Measurements from ENCODE around the gene SLC6A18.

The SLC6A18 gene

DNA sequence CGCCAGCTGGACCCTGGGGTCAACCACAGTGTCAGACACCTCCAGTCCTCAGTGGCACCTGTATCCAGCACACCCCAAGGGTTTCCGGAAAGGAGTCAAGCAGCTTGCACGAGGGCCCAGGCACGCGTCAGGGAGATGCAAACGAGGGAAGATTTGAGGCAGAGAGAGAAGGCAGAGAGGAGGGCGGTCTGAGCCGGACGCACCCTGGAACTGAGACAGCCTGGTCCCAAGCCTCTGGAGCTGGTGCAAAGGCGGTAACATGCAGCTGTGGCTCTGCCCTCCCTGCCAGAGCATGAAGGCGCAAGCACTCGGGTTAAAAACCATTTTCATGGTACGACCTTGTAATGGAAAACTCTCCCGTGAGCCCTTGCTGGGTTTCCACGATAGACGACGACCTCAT is 32.2 kb downstream of the SLC6A18 start:
- Histone ChIP-seq H3K27ac (ENCODE audit: low read length) (no peak overlapping the region), H3K4me3 (ENCODE audit: low read length) (no peak overlapping the region), H3F3A (ENCODE audit: insufficient read depth, low read length) (no peaks in the 10 kb centered on the region), H3K4me2 (ENCODE audit: low read depth, low read length) (no peak overlapping the region), H2AFZ (ENCODE audit: low read length) (no peak overlapping the region), H3K4me1 (ENCODE audit: low read length) (no peaks in the 10 kb centered on the region), H4K20me1 (ENCODE audit: insufficient read depth, low read length) (no peaks in the 10 kb centered on the region), H3K9me2 (replicated peaks; ENCODE audit: insufficient read depth, low read length) (no peaks in the 10 kb centered on the region), H3K27me3 (replicated peaks; ENCODE audit: insufficient read depth, low read length) (no peaks in the 10 kb centered on the region), H3K9me3 (replicated peaks; ENCODE audit: insufficient read depth, low read length) (no peaks in the 10 kb centered on the region), H3K36me3 (replicated peaks; ENCODE audit: insufficient read depth, low read length) (no peaks in the 10 kb centered on the region), H3K9ac (ENCODE audit: low read length) (no peak overlapping the region), H3K79me2 (ENCODE audit: low read length) (no peaks in the 10 kb centered on the region)
- TF ChIP-seq EZH2 (optimal IDR thresholded peaks at IDR 0.05; ENCODE audit: low read depth, low read length) (no peak), EZH2phosphoT487 (IDR thresholded peaks at IDR 0.05; ENCODE audit: low read length) (no peak)
- TF ChIP-seq, protein P1, sequence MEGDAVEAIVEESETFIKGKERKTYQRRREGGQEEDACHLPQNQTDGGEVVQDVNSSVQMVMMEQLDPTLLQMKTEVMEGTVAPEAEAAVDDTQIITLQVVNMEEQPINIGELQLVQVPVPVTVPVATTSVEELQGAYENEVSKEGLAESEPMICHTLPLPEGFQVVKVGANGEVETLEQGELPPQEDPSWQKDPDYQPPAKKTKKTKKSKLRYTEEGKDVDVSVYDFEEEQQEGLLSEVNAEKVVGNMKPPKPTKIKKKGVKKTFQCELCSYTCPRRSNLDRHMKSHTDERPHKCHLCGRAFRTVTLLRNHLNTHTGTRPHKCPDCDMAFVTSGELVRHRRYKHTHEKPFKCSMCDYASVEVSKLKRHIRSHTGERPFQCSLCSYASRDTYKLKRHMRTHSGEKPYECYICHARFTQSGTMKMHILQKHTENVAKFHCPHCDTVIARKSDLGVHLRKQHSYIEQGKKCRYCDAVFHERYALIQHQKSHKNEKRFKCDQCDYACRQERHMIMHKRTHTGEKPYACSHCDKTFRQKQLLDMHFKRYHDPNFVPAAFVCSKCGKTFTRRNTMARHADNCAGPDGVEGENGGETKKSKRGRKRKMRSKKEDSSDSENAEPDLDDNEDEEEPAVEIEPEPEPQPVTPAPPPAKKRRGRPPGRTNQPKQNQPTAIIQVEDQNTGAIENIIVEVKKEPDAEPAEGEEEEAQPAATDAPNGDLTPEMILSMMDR (IDR thresholded peaks at IDR 0.05; ENCODE audit: low read length), result no peak
- no peak for DNase-seq

- no peaks in the 10 kb centered on the region for H3K9me2 ChIP-seq (replicated peaks; ENCODE audit: insufficient read depth, low read length)
- H3K4me2 ChIP-seq (ENCODE audit: low read depth, low read length), result no peak overlapping the region
- TF ChIP-seq EZH2phosphoT487 (IDR thresholded peaks at IDR 0.05; ENCODE audit: low read length) (no peak), EZH2 (optimal IDR thresholded peaks at IDR 0.05; ENCODE audit: low read depth, low read length) (no peak)
- TF ChIP-seq, protein P1 (IDR thresholded peaks at IDR 0.05; ENCODE audit: low read length), result no peak
- H3F3A ChIP-seq (ENCODE audit: insufficient read depth, low read length), result no peaks in the 10 kb centered on the region
- H3K79me2 ChIP-seq (ENCODE audit: low read length), result no peaks in the 10 kb centered on the region
- no peaks in the 10 kb centered on the region for H3K36me3 ChIP-seq (replicated peaks; ENCODE audit: insufficient read depth, low read length)
- H3K27me3 ChIP-seq (replicated peaks; ENCODE audit: insufficient read depth, low read length), result no peaks in the 10 kb centered on the region
- no peak overlapping the region for H3K9ac ChIP-seq (ENCODE audit: low read length)
- no peaks in the 10 kb centered on the region for H3K4me1 ChIP-seq (ENCODE audit: low read length)
- no peak overlapping the region for H3K27ac ChIP-seq (ENCODE audit: low read length)
- no peak overlapping the region for H3K4me3 ChIP-seq (ENCODE audit: low read length)
- H3K9me3 ChIP-seq (replicated peaks; ENCODE audit: insufficient read depth, low read length), result no peaks in the 10 kb centered on the region
- DNase-seq, result no peak
- no peak overlapping the region for H2AFZ ChIP-seq (ENCODE audit: low read length)
- no peaks in the 10 kb centered on the region for H4K20me1 ChIP-seq (ENCODE audit: insufficient read depth, low read length)
Measured at GRCh38 chr5:1257841-1258240, 32.7 kb downstream of the SLC6A18 start.

- H4K20me1 ChIP-seq (ENCODE audit: insufficient read depth, low read length), result no peaks in the 10 kb centered on the region
- H3K27ac ChIP-seq (ENCODE audit: low read length), result no peak overlapping the region
- H3K9ac ChIP-seq (ENCODE audit: low read length), result no peak overlapping the region
- no peaks in the 10 kb centered on the region for H3K36me3 ChIP-seq (replicated peaks; ENCODE audit: insufficient read depth, low read length)
- TF ChIP-seq EZH2 (optimal IDR thresholded peaks at IDR 0.05; ENCODE audit: low read depth, low read length), result no peak
- TF ChIP-seq EZH2phosphoT487 (IDR thresholded peaks at IDR 0.05; ENCODE audit: low read length), result no peak
- TF ChIP-seq, protein P1 (IDR thresholded peaks at IDR 0.05; ENCODE audit: low read length), result no peak
- H3K27me3 ChIP-seq (replicated peaks; ENCODE audit: insufficient read depth, low read length), result no peaks in the 10 kb centered on the region
- no peaks in the 10 kb centered on the region for H3K79me2 ChIP-seq (ENCODE audit: low read length)
- DNase-seq, result no peak
- H3K4me3 ChIP-seq (ENCODE audit: low read length), result no peak overlapping the region
- H3K9me2 ChIP-seq (replicated peaks; ENCODE audit: insufficient read depth, low read length), result no peaks in the 10 kb centered on the region
- H3K9me3 ChIP-seq (replicated peaks; ENCODE audit: insufficient read depth, low read length), result no peaks in the 10 kb centered on the region
- H2AFZ ChIP-seq (ENCODE audit: low read length), result no peak overlapping the region
- no peak overlapping the region for H3K4me2 ChIP-seq (ENCODE audit: low read depth, low read length)
- no peaks in the 10 kb centered on the region for H3K4me1 ChIP-seq (ENCODE audit: low read length)
- no peaks in the 10 kb centered on the region for H3F3A ChIP-seq (ENCODE audit: insufficient read depth, low read length)
Measured at GRCh38 chr5:1259806-1260480, 34.8 kb downstream of the SLC6A18 start.
